Esophagus muscularis mucosa (tissue), 4 donors: ENCODE results near the gene FAM229A. TPM values are rescaled to one million over a fixed set of nuclear protein-coding genes. Genes with fewer than 3 reads are reported as not detected.

ENCODE experiments used
- DNase-seq: peaks from one replicate; pipeline ENCODE4 v3.0.0-alpha.2; 2017; ENCODE audit errors: extremely low spot score
- H3K27ac ChIP-seq, 4 donors: fragments of 200-600 bp; sonication (generic); replicated peaks in 1 of 4; 1 replicate in 3 of 4; 2 replicates in 1 of 4; pipeline ENCODE4 v1.5.1; 2016 to 2019; ENCODE audit warnings: mild to moderate bottlenecking in 1 of 4
- H3K27me3 ChIP-seq, 4 donors: fragments of 200-600 bp; sonication (generic); one replicate each; pipeline versions ENCODE4 v1.5.1 to v1.6.0; 2016 to 2019
- H3K36me3 ChIP-seq, 4 donors: fragments of 200-600 bp; sonication (generic); one replicate each; pipeline ENCODE4 v1.5.1; 2016 to 2019
- H3K4me1 ChIP-seq, 4 donors: fragments of 200-600 bp; sonication (generic); one replicate each; pipeline ENCODE4 v1.5.1; 2016 to 2019
- H3K4me3 ChIP-seq, 4 donors: fragments of 200-600 bp; sonication (generic); 1 replicate in 2 of 4; 2 replicates in 2 of 4; pipeline ENCODE4 v1.5.1; 2016 to 2019; ENCODE audit warnings: mild to moderate bottlenecking in 4 of 4, moderate library complexity in 1 of 4
- H3K9me3 ChIP-seq, 4 donors: fragments of 200-600 bp; sonication (generic); 1 replicate in 3 of 4; 2 replicates in 1 of 4; pipeline ENCODE4 v1.5.1; 2016 to 2019
- CTCF ChIP-seq, 3 experiments: fragments of 200-600 bp in 2 of 3; fragments of 450-650 bp in 1 of 3; sonication (generic) in 2 of 3; IDR thresholded peaks; one replicate each; pipeline ENCODE4 v1.5.1; 2017 to 2019; ENCODE audit warnings: antibody characterized with exemption in 3 of 3, mild to moderate bottlenecking in 2 of 3, moderate library complexity in 1 of 3
- EP300 ChIP-seq: sonication (generic); formaldehyde crosslinking; IDR thresholded peaks from one replicate; pipeline ENCODE4 v1.6.1; 2017; ENCODE audit warnings: antibody characterized with exemption
- POLR2A ChIP-seq: fragments of 450-650 bp; IDR thresholded peaks from one replicate; pipeline ENCODE4 v1.6.1; 2017; ENCODE audit warnings: antibody characterized with exemption, moderate library complexity, mild to moderate bottlenecking, low read depth
- POLR2AphosphoS5 ChIP-seq, 2 donors: sonication (generic); formaldehyde crosslinking; IDR thresholded peaks; one replicate each; pipeline ENCODE4 v1.6.1; 2017; ENCODE audit warnings: antibody characterized with exemption in 2 of 2
- WGBS: methylation state at CpG from one replicate; pipeline ENCODE4 v1.1.5; 2018; 5-methylcytosine and 5-hydroxymethylcytosine counted together
- intact Hi-C: fragments of 100-400 bp; cut with DNase I; formaldehyde crosslinking; loops from one replicate; pipeline ENCODE4 v1.15.1; 2023
- total RNA-seq, 4 donors: library from RNA; depleted of rRNA; stranded (reverse); fragments of >200 nt; gene quantifications; one replicate each; pipeline versions ENCODE4 v1.1.0 to v1.2.1, GENCODE V29; 2016

The FAM229A gene
- total RNA-seq, 4 donors from 2014 or later, result 1.3 to 8.7 (median 4.9) TPM

GRCh38 chr1:32352831-32353383 lies 9.4 kb downstream of the FAM229A start:
- no peak for DNase-seq
- intact Hi-C loops, result no loop called here

GRCh38 chr1:32352239-32352745 lies 10.0 kb downstream of the FAM229A start:
- intact Hi-C loops, result no loop called here
- peak overlapping the region; percentile 81 to 94 (median 86) for H3K4me3 ChIP-seq
- peaks cover 37 to 55% (median 51%) of the 10 kb centered on the region in 4 donors for H3K4me1 ChIP-seq
- DNase-seq, result no peak
- no peaks in the 10 kb centered on the region for H3K27me3 ChIP-seq
- peaks cover 0 to 9% (median 0%) of the 10 kb centered on the region in 4 donors for H3K36me3 ChIP-seq
- H3K9me3 ChIP-seq, result no peaks in the 10 kb centered on the region
- TF ChIP-seq POLR2AphosphoS5 (IDR thresholded peaks at IDR 0.05), result no peak
- 33% methylated on average over 7 of the region's 8 CpGs for WGBS
- peak overlapping the region; percentile 94 to 97 (median 94) for H3K27ac ChIP-seq

More at GRCh38 chr1:32352831-32353383, 9.4 kb downstream of the FAM229A start:
- H3K4me3 ChIP-seq, result peak overlapping the region in 1 of 4 donors; percentile 90
- no peaks in the 10 kb centered on the region for H3K27me3 ChIP-seq
- peak overlapping the region; percentile 46 to 97 (median 94) for H3K27ac ChIP-seq
- no peaks in the 10 kb centered on the region for H3K9me3 ChIP-seq
- H3K4me1 ChIP-seq, result peaks cover 37 to 55% (median 51%) of the 10 kb centered on the region in 4 donors
- TF ChIP-seq CTCF (IDR thresholded peaks at IDR 0.05), result no peak
- no peak for TF ChIP-seq POLR2A
- TF ChIP-seq POLR2AphosphoS5 (IDR thresholded peaks at IDR 0.05), result no peak
- TF ChIP-seq EP300, result no peak
- H3K36me3 ChIP-seq, result peaks cover 0 to 9% (median 0%) of the 10 kb centered on the region in 4 donors
- WGBS, result 70% methylated on average over 2 of the region's 2 CpGs

GRCh38 chr1:32351399-32352238 lies 10.7 kb downstream of the FAM229A start:
- H3K9me3 ChIP-seq, result no peaks in the 10 kb centered on the region
- intact Hi-C loops, result no loop called here
- TF ChIP-seq CTCF (IDR thresholded peaks at IDR 0.05) (peak in 1 of 3 experiments; percentile 4), POLR2AphosphoS5 (IDR thresholded peaks at IDR 0.05) (peak; percentile 94), EP300 (no peak), POLR2A (peak; percentile 91)
- H3K27me3 ChIP-seq, result no peaks in the 10 kb centered on the region
- peak; percentile 98 for DNase-seq
- WGBS, result 3% methylated on average over 18 of the region's 75 CpGs
- peak overlapping the region; percentile 94 to 97 (median 94) for H3K27ac ChIP-seq
- peaks cover 37 to 55% (median 51%) of the 10 kb centered on the region in 4 donors for H3K4me1 ChIP-seq
- H3K36me3 ChIP-seq, result peaks cover 0 to 9% (median 0%) of the 10 kb centered on the region in 4 donors
- H3K4me3 ChIP-seq, result peak overlapping the region; percentile 81 to 94 (median 86)

GRCh38 chr1:32350785-32351398 lies 11.4 kb downstream of the FAM229A start:
- H3K27ac ChIP-seq, result peak overlapping the region; percentile 94 to 97 (median 94)
- H3K27me3 ChIP-seq, result no peaks in the 10 kb centered on the region
- intact Hi-C loops, result no loop called here
- peaks cover 0 to 9% (median 0%) of the 10 kb centered on the region in 4 donors for H3K36me3 ChIP-seq
- no peaks in the 10 kb centered on the region for H3K9me3 ChIP-seq
- TF ChIP-seq POLR2A (no peak), CTCF (IDR thresholded peaks at IDR 0.05) (peak; percentile 70 to 75 (median 73)), POLR2AphosphoS5 (IDR thresholded peaks at IDR 0.05) (no peak), EP300 (no peak)
- 39% methylated on average over 13 of the region's 28 CpGs for WGBS
- peak overlapping the region; percentile 81 to 94 (median 86) for H3K4me3 ChIP-seq
- H3K4me1 ChIP-seq, result peaks cover 37 to 55% (median 51%) of the 10 kb centered on the region in 4 donors
- DNase-seq, result no peak
